H9 (cell line): ENCODE measurements around the gene TCEA2. TPM values are rescaled to one million over a fixed set of nuclear protein-coding genes. Genes with fewer than 3 reads are reported as not detected.

Source experiments
- DNase-seq: peaks from one replicate; pipeline ENCODE4 v3.0.0-alpha.2; 2017
- H2AFZ ChIP-seq: one replicate; pipeline ENCODE4 v1.6.1; 2013; ENCODE audit warnings: mild to moderate bottlenecking, low read length, control low read depth, moderate library complexity
- H2AK5ac ChIP-seq: 2 replicates; pipeline ENCODE4 v1.6.1; 2013; ENCODE audit warnings: low read length, control low read depth, mixed read lengths; ENCODE audit not compliant: insufficient read length
- H2BK120ac ChIP-seq: one replicate; pipeline ENCODE4 v1.6.1; 2013; ENCODE audit warnings: low read depth, mild to moderate bottlenecking, low read length, control low read depth, inconsistent platforms; ENCODE audit not compliant: poor library complexity, severe bottlenecking
- H2BK12ac ChIP-seq: 2 replicates; pipeline ENCODE4 v1.6.1; 2013; ENCODE audit warnings: low read length, control low read depth, mixed read lengths, low read depth; ENCODE audit not compliant: insufficient read length
- H2BK15ac ChIP-seq: 2 replicates; pipeline ENCODE4 v1.6.1; 2013; ENCODE audit warnings: low read depth, low read length, control low read depth
- H2BK20ac ChIP-seq: one replicate; pipeline ENCODE4 v1.6.1; 2013; ENCODE audit warnings: low read depth, mild to moderate bottlenecking, low read length, control low read depth, inconsistent platforms; ENCODE audit not compliant: poor library complexity, severe bottlenecking
- H2BK5ac ChIP-seq: 2 replicates; pipeline ENCODE4 v1.6.1; 2013; ENCODE audit warnings: low read length, control low read depth, mixed read lengths; ENCODE audit not compliant: insufficient read length
- H3K14ac ChIP-seq: 2 replicates; pipeline ENCODE4 v1.6.1; 2013; ENCODE audit warnings: low read length, control low read depth; ENCODE audit not compliant: insufficient read depth
- H3K18ac ChIP-seq: 2 replicates; pipeline ENCODE4 v1.6.1; 2013; ENCODE audit warnings: low read depth, mild to moderate bottlenecking, mixed read lengths, low read length, control low read depth; ENCODE audit not compliant: insufficient read length
- H3K23ac ChIP-seq: 2 replicates; pipeline ENCODE4 v1.6.1; 2013; ENCODE audit warnings: low read length, control low read depth, mixed read lengths, low read depth; ENCODE audit not compliant: insufficient read length
- H3K23me2 ChIP-seq: 2 replicates; pipeline ENCODE4 v1.6.1; 2013; ENCODE audit warnings: low read depth, mild to moderate bottlenecking, mixed read lengths, low read length, control low read depth; ENCODE audit not compliant: insufficient read length, poor library complexity, severe bottlenecking
- H3K27ac ChIP-seq: 2 replicates; pipeline ENCODE4 v1.5.1; 2013; ENCODE audit warnings: low read length, control low read depth, mixed read lengths, low read depth; ENCODE audit not compliant: insufficient read length
- H3K27me3 ChIP-seq: 2 replicates; pipeline ENCODE4 v1.6.1; 2013; ENCODE audit warnings: low read length, control low read depth, inconsistent platforms; ENCODE audit not compliant: insufficient read depth
- H3K4ac ChIP-seq: 2 replicates; pipeline ENCODE4 v1.6.1; 2013; ENCODE audit warnings: low read depth, mild to moderate bottlenecking, control low read depth, inconsistent platforms, low read length, moderate library complexity
- H3K4me1 ChIP-seq: 2 replicates; pipeline ENCODE4 v1.6.1; 2013; ENCODE audit warnings: low read length, control low read depth, inconsistent platforms; ENCODE audit not compliant: insufficient read depth
- H3K4me2 ChIP-seq: 2 replicates; pipeline ENCODE4 v1.6.1; 2013; ENCODE audit warnings: low read length, control low read depth, mixed read lengths; ENCODE audit not compliant: insufficient read length, insufficient read depth
- H3K56ac ChIP-seq: 2 replicates; pipeline ENCODE4 v1.6.1; 2013; ENCODE audit warnings: low read depth, mild to moderate bottlenecking, mixed read lengths, low read length, control low read depth; ENCODE audit not compliant: insufficient read length
- H3K79me1 ChIP-seq: 2 replicates; pipeline ENCODE4 v1.6.1; 2013; ENCODE audit warnings: low read depth, mild to moderate bottlenecking, moderate library complexity, low read length, control low read depth, inconsistent platforms; ENCODE audit not compliant: insufficient read depth, poor library complexity, severe bottlenecking
- H3K79me2 ChIP-seq: 2 replicates; pipeline ENCODE4 v1.6.1; 2013; ENCODE audit warnings: low read length, control low read depth, inconsistent platforms; ENCODE audit not compliant: insufficient read depth
- H3K9ac ChIP-seq: 2 replicates; pipeline ENCODE4 v1.6.1; 2013; ENCODE audit warnings: low read length, control low read depth, mixed read lengths; ENCODE audit not compliant: insufficient read length; ENCODE audit errors: extremely low read depth
- H3K9me3 ChIP-seq: one replicate; pipeline ENCODE4 v1.6.1; 2013; ENCODE audit warnings: low read depth, low read length, inconsistent platforms; ENCODE audit not compliant: control insufficient read depth
- H3T11ph ChIP-seq: one replicate; pipeline ENCODE4 v1.6.1; 2013; ENCODE audit warnings: mild to moderate bottlenecking, low read length, control low read depth, inconsistent platforms
- H4K20me1 ChIP-seq: one replicate; pipeline ENCODE4 v1.6.1; 2013; ENCODE audit not compliant: control insufficient read depth, insufficient read length, insufficient read depth
- H4K5ac ChIP-seq: 2 replicates; pipeline ENCODE4 v1.6.1; 2013; ENCODE audit warnings: low read depth, mild to moderate bottlenecking, mixed read lengths, low read length, control low read depth; ENCODE audit not compliant: insufficient read length
- H4K8ac ChIP-seq: replicated peaks from 2 replicates; pipeline ENCODE4 v1.6.1; 2013; ENCODE audit warnings: low read length, control low read depth, mixed read lengths, low read depth; ENCODE audit not compliant: insufficient read length
- H4K91ac ChIP-seq: 2 replicates; pipeline ENCODE4 v1.6.1; 2013; ENCODE audit warnings: low read depth, mild to moderate bottlenecking, moderate library complexity, mixed read lengths, low read length, control low read depth; ENCODE audit not compliant: insufficient read length
- H3K27ac Mint-ChIP-seq, 3 experiments: 2 replicates in 2 of 3; 3 replicates in 1 of 3; pipeline ENCODE4 v1.8.0; 2020 to 2021; ENCODE audit warnings: mixed read lengths in 3 of 3, mild to moderate bottlenecking in 1 of 3, moderate library complexity in 1 of 3
- H3K27me3 Mint-ChIP-seq: 2 replicates; pipeline ENCODE4 v1.8.0; 2021; ENCODE audit warnings: low read depth, mild to moderate bottlenecking, moderate library complexity, mixed read lengths
- H3K36me3 Mint-ChIP-seq, 3 experiments: 2 replicates in 2 of 3; 3 replicates in 1 of 3; pipeline ENCODE4 v1.8.0; 2020 to 2021; ENCODE audit warnings: low read depth in 3 of 3, mixed read lengths in 3 of 3; ENCODE audit not compliant: insufficient read depth in 1 of 3
- H3K4me1 Mint-ChIP-seq, 2 experiments: 2 replicates each; pipeline ENCODE4 v1.8.0; 2020; ENCODE audit warnings: mixed read lengths in 2 of 2
- H3K4me3 Mint-ChIP-seq, 2 experiments: 2 replicates in 1 of 2; 3 replicates in 1 of 2; pipeline ENCODE4 v1.8.0; 2020 to 2021; ENCODE audit warnings: mild to moderate bottlenecking in 2 of 2, mixed read lengths in 2 of 2, moderate library complexity in 1 of 2
- H3K9me3 Mint-ChIP-seq, 2 experiments: 2 replicates in 1 of 2; 3 replicates in 1 of 2; pipeline ENCODE4 v1.8.0; 2020; ENCODE audit warnings: mild to moderate bottlenecking in 2 of 2, mixed read lengths in 2 of 2, moderate library complexity in 1 of 2
- CTCF ChIP-seq: fragments of 200-600 bp; sonication (generic); conservative IDR thresholded peaks from 3 replicates; pipeline ENCODE4 v1.8.0; 2021; ENCODE audit warnings: antibody characterized with exemption, mild to moderate bottlenecking
- WGBS: extraction: QIAGEN DNeasy Blood & Tissue Kit; methylation state at CpG from one replicate; pipeline ENCODE4 v1.1.7; 2013; ENCODE audit warnings: missing lambda C conversion rate, low lambda C conversion rate, mixed read lengths; ENCODE audit not compliant: insufficient read length; ENCODE audit errors: extremely low coverage; 5-methylcytosine and 5-hydroxymethylcytosine counted together
- total RNA-seq: library from RNA; stranded (reverse); gene quantifications from 2 replicates; pipeline ENCODE4 v1.2.1, GENCODE V29; 2021

The TCEA2 gene
- total RNA-seq, 1 experiment from 2014 or later = 51.7 TPM

- Histone ChIP-seq H2BK120ac (no peak overlapping the region), H2BK15ac (no peak overlapping the region), H3T11ph (no peak overlapping the region), H3K9me3 (no peaks in the 10 kb centered on the region), H3K18ac (no peak overlapping the region), H3K27ac (no peak overlapping the region), H2AK5ac (no peak overlapping the region), H3K9ac (no peak overlapping the region), H4K20me1 (no peaks in the 10 kb centered on the region), H3K23ac (no peak overlapping the region), H3K79me1 (no peaks in the 10 kb centered on the region), H3K4me2 (no peak overlapping the region), H2BK5ac (no peak overlapping the region), H2BK12ac (no peak overlapping the region), H4K5ac (no peak overlapping the region), H3K4ac (no peak overlapping the region), H4K8ac (no peak overlapping the region), H3K23me2 (no peaks in the 10 kb centered on the region), H2AFZ (no peak overlapping the region), H4K91ac (no peak overlapping the region), H3K27me3 (no peaks in the 10 kb centered on the region), H3K56ac (no peak overlapping the region), H3K4me1 (no peaks in the 10 kb centered on the region), H3K79me2 (no peaks in the 10 kb centered on the region), H3K14ac (no peak overlapping the region; the same call in 1 of the 2 replicates), H2BK20ac (no peak overlapping the region)
- Mint-ChIP-seq H3K4me1 (no peaks in the 10 kb centered on the region), H3K9me3 (no peaks in the 10 kb centered on the region; a peak in 1 of 5 replicates), H3K36me3 (peaks cover 42 to 84% (median 82%) of the 10 kb centered on the region in 3 experiments), H3K27ac (no peak overlapping the region; a peak in 1 of 7 replicates), H3K4me3 (no peak overlapping the region), H3K27me3 (no peaks in the 10 kb centered on the region)
- no CpG with 5 or more reads among the region's 17 CpGs for WGBS
- no peak for TF ChIP-seq CTCF
- no peak for DNase-seq
Measured at GRCh38 chr20:64022671-64023360, 40.2 kb upstream of the TCEA2 start.
